Muscle layer of colon (tissue), 2 donors: ENCODE data around the gene NUP93.

Experiments
- H3K27ac ChIP-seq: one replicate; pipeline ENCODE4 v1.7.0; 2013; ENCODE audit warnings: low read depth, mild to moderate bottlenecking, low read length, moderate library complexity
- H3K27me3 ChIP-seq, 2 donors: one replicate each; pipeline ENCODE4 v1.7.0; 2013; ENCODE audit warnings: low read length in 2 of 2, mild to moderate bottlenecking in 2 of 2; ENCODE audit not compliant: insufficient read depth in 2 of 2, control insufficient read depth in 1 of 2
- H3K36me3 ChIP-seq: one replicate; pipeline ENCODE4 v1.7.0; 2013; ENCODE audit warnings: mild to moderate bottlenecking, low read length; ENCODE audit not compliant: insufficient read depth
- H3K4me1 ChIP-seq: one replicate; pipeline ENCODE4 v1.7.0; 2013; ENCODE audit warnings: mild to moderate bottlenecking, low read length; ENCODE audit not compliant: insufficient read depth
- H3K4me3 ChIP-seq, 2 donors: one replicate each; pipeline ENCODE4 v1.7.0; 2013; ENCODE audit warnings: low read length in 2 of 2, low read depth in 1 of 2, mild to moderate bottlenecking in 1 of 2, moderate library complexity in 1 of 2
- H3K9ac ChIP-seq: one replicate; pipeline ENCODE4 v1.7.0; 2013; ENCODE audit warnings: low read length
- H3K9me3 ChIP-seq: one replicate; pipeline ENCODE4 v1.7.0; 2013; ENCODE audit warnings: mild to moderate bottlenecking, low read length
- donor health status: abdominal sarcoma.
- donor health status: Adenocarcinoma of cecum.

NUP93 gene

DNA sequence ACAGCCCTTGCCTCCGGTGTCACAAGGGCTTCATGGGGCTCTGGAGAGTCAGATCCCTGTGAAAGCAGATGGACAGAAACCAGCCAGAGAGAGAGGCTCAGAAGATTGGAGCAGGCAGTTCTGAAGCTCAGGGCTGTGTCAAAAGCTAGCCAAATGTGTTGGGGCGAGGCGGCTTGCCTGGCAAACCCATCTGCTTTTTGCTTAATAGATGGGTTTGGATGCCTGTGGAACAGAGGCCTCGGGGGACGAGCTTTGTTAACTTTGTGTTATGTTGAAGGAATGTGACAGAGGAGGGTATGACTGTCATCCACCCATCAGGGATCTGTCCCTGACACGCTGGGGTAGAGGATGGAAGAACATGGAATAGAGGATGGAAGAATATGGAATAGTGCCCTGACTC lies 114.1 kb downstream of the NUP93 start:
- no peak overlapping the region for H3K4me3 ChIP-seq
- H3K27ac ChIP-seq, result no peak overlapping the region
- peaks cover 31% of the 10 kb centered on the region for H3K36me3 ChIP-seq
- H3K9ac ChIP-seq, result no peak overlapping the region
- no peaks in the 10 kb centered on the region for H3K9me3 ChIP-seq
- H3K4me1 ChIP-seq, result peaks cover 10% of the 10 kb centered on the region
- H3K27me3 ChIP-seq, result no peaks in the 10 kb centered on the region

DNA sequence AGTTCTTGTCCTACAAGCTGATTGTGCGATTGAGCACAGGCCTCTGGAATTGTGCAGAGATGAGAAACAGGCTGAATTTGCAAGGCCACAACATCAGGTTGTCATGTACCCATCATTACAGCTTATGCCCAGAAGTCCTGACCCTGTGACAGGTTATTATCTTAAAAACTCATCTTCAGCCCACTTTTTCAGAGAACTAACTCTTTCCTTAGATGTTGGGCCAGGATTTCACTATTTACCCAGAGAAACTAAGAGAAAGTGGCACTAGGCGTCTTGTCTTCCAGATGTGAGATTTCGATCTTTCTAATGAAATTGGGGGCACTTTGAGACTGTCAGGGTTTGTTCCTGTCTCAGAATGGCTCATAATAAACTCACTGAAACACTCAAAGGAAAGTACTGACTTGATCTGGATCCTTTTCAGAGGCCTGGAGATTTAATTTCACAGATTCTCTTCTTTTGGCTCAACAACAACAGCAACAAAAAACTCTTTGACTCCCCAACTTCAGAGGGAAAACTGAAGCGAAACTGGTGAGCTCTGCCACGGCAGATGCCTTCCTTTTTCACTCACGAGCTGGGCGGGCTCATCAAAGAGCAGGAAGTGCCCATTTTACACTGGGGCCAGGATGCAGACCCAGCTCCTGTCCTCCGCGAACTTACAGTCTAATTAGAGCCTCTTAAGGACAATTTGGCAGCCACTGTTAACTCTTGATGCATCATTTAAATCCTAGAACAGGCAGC lies 117.4 kb downstream of the NUP93 start:
- no peak overlapping the region for H3K4me3 ChIP-seq
- H3K36me3 ChIP-seq, result peaks cover 16% of the 10 kb centered on the region
- no peaks in the 10 kb centered on the region for H3K9me3 ChIP-seq
- H3K9ac ChIP-seq, result no peak overlapping the region
- no peaks in the 10 kb centered on the region for H3K27me3 ChIP-seq
- H3K27ac ChIP-seq, result no peak overlapping the region
- H3K4me1 ChIP-seq, result peaks cover 10% of the 10 kb centered on the region

DNA sequence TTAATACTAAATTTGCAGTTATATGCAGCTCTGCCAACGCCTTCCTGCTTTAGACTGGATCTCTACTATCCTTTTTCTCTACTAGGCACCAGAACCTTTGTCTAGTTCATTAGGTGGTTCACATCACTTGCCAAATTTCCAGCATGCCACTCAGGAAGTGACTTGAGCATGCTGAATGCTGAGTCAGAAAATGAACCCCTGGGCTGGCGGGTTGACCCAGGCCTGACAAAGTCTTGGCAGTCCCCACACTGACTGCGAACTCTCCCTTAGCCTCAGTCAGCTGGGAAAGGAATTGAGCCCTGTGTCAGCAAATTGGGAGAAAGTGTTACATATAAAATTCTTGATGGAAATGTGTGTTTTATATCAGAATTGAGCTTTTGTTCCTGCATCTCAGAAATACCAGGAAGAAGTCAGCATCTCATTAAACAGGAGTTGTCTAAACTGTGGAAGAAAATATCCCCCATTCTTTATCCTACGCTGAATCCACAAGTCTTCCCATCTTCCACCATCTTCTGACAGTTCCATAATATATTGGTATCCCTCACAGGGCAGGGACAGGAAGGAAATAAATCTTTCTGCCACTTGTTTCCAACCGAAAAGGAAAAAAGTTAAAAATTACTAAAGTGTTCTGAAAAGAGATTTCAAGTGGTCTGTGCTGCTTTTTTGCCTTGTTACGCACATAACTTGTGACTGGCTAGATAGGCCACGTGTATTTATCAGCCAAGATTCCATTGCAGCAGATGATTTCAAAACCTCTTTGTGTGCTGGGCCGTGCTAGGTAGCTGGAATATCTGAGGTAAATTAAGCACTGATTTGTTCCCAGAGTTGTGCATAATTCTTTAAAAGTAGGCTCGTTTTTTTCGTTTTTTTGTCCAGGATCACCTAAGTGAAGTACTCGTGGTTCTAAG lies 118.4 kb downstream of the NUP93 start:
- Histone ChIP-seq H3K27ac (no peak overlapping the region), H3K4me3 (no peak overlapping the region)

DNA sequence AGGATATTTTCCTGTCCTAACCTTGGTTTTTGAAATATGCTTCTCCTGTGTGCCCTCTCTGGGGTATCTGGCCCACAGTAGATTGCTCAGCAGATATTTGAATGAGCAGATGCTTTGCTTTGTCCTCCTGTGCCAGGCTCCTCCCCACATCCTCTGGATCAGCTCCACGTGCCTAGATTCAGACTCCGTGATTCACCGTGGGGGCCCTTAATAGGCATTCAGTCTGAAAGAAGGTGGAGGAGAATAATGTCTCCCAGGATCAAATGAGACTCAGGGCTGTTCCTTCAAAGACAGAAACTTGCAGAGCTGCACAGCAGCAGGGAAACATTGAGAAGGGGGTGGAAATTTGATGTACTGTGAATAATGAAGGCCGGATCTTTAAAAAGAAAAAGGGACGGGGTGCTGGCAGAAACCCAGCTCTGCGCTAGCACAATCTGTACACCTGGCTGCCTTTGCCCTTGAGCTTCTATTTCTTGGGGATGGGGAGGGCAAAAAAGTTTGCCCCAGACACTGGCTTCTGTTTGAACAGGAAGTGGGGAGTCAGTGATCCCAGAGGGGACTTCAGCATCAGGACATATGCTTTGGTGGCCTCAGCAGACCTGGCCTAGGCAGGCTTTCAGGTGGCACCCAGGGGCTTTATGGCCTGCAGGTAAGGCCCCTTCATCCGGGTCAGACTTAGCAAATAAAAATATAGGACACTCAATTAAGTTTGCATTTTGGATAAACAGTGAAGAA lies 119.2 kb downstream of the NUP93 start:
- Histone ChIP-seq H3K4me1 (peaks cover 10% of the 10 kb centered on the region), H3K27me3 (no peaks in the 10 kb centered on the region), H3K9ac (no peak overlapping the region), H3K9me3 (no peaks in the 10 kb centered on the region), H3K4me3 (no peak overlapping the region), H3K36me3 (peaks cover 3% of the 10 kb centered on the region), H3K27ac (no peak overlapping the region)

More for the DNA sequence above, 118.4 kb downstream of the NUP93 start:
- H3K9me3 ChIP-seq, result no peaks in the 10 kb centered on the region
- H3K36me3 ChIP-seq, result peaks cover 7% of the 10 kb centered on the region
- no peak overlapping the region for H3K9ac ChIP-seq
- H3K27me3 ChIP-seq, result no peaks in the 10 kb centered on the region
- peaks cover 10% of the 10 kb centered on the region for H3K4me1 ChIP-seq

DNA sequence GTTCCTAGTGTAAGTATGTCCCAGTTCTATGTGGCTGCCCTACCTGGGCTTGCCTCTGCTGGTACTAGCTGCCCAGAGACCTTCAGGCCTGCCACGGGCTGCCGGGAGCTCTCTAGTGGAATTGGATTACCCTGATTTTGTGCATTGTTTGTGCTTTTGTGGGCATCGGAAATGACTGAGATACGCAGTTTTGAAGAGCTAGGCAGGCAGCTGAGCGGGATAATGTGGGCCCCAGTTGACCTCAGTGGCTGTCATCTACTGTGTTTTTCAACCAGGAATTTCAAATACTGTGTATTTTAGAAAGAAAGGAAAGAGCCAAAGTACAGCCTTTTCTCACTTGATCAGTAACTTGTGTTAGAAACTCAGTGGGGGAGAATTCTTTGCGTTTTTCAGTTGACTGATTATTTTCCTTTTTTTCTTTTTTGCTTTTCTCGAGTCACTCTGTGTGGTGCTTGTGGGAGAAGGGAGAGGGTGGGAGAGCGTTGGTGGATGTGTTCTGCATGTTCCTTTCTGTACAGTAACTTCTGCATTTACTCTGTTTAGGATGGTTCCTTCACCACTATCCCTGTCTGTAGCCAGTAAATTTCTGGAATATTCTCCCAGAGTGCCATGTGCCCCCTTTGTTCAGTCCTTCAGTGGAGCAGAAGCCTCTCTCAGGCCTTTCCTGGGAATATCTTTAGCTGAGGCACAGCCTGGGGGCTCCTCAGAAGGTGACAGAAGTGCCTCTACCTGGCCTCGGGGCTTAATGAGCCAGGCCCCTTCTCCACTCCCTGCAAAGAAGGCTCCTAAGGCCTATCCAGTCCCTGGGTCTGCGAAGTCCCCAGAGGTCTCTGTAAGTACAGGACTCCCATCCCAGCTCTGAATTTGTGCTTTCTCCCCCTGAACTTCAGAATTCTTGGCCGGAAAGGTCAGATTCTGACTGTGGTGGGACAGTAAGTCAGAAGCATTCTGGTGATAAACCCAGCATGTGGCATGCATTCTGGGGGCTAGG lies 120.1 kb downstream of the NUP93 start:
- Histone ChIP-seq H3K9me3 (no peaks in the 10 kb centered on the region), H3K4me1 (peaks cover 10% of the 10 kb centered on the region), H3K9ac (no peak overlapping the region), H3K27ac (no peak overlapping the region), H3K4me3 (no peak overlapping the region), H3K36me3 (no peaks in the 10 kb centered on the region), H3K27me3 (no peaks in the 10 kb centered on the region)

DNA sequence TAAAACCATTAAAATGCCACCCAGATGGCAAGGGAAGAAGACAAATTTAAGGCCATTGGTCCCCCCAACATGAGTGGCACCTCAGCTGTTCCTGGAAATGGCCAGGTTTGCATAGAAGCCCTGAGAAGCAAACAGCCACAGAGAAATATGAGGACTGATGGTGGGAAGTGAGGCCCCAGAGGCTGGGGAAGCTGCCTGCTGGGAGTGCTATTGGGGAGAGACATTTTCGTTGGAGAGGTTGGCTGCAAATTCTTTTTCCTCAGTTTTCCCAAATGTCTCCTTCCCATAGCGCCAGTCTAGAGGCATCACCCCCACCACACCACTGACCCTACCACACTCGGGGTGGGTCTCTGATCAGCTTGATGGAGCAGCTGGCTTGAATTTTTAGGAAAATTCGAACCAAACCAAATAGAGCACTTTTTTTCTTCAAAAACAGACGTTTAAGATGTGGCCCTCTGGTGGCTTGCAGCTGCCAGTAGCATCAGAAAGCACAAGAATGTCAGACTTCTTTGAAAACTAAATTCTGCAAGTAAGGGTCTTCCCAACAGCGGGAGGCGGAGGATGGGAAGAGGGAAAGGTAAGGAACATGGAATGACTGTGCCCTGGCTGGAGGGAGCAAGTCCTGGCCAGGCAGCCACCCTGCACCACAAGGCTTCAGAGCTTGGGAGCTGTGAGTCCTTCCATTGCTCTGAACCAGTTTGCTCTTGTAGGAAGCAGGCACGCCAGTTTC lies 121.9 kb downstream of the NUP93 start:
- no peaks in the 10 kb centered on the region for H3K36me3 ChIP-seq
- no peaks in the 10 kb centered on the region for H3K9me3 ChIP-seq
- no peak overlapping the region for H3K9ac ChIP-seq
- no peak overlapping the region for H3K4me3 ChIP-seq
- peaks cover 10% of the 10 kb centered on the region for H3K4me1 ChIP-seq
- H3K27me3 ChIP-seq, result no peaks in the 10 kb centered on the region
- H3K27ac ChIP-seq, result no peak overlapping the region

DNA sequence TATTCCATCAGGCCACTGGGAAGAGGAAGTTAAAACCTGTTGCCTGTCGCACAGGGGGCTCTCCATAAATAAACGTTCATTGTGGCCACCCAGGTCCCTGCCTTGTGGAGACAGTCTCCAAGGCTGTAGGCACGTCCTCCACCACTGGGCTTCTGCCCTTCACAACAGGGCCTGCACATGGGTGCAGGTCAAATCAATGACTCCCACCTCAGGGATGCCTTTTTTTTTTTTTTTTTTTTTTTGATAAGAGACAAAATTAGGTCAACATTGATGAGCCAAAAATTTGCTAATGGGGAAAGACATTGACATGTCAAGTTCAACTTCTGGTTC lies 122.4 kb downstream of the NUP93 start:
- Histone ChIP-seq H3K27me3 (no peaks in the 10 kb centered on the region), H3K9me3 (no peaks in the 10 kb centered on the region), H3K4me3 (no peak overlapping the region), H3K9ac (no peak overlapping the region), H3K36me3 (no peaks in the 10 kb centered on the region), H3K4me1 (peaks cover 10% of the 10 kb centered on the region), H3K27ac (no peak overlapping the region)

DNA sequence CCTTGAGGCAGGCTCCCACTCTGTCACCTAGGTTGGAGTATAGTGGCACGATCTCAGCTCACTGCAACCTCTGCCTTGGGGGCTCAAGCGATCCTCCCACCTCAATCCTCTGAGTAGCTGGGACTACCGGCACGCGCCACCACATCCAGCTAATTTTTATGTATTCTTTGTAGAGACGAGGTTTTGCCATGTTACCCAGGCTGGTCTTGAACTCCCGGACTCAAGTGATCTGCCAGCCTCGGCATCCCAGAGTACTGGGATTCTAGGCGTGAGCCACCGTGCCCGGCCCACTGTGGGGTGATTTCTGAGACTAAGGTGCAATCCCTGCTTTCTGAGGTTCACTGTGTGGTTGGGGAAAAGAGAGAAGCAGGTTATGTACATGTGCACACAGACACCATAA lies 123.0 kb downstream of the NUP93 start:
- no peaks in the 10 kb centered on the region for H3K27me3 ChIP-seq
- no peak overlapping the region for H3K9ac ChIP-seq
- no peaks in the 10 kb centered on the region for H3K9me3 ChIP-seq
- no peak overlapping the region for H3K27ac ChIP-seq
- no peaks in the 10 kb centered on the region for H3K36me3 ChIP-seq
- H3K4me3 ChIP-seq, result no peak overlapping the region
- H3K4me1 ChIP-seq, result peaks cover 10% of the 10 kb centered on the region

DNA sequence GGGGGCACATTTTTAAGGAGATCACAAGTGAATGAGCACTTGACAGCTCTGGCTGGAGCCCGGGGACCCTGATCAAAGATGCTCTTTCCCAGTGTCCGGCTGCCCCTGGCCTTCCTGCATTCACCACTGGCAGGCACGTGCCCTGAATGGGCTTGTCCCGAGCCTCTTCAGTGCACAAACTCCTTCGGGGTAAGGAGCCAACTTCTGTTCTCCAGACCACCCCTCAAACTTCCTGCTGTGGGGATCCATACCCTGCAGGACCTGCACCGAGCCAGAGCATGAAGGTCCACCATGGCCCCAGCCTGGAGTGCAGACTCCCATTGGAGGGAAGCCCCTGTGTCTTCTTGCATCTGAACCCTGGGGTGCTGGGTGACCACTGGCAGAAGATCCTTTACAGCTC lies 125.3 kb downstream of the NUP93 start:
- Histone ChIP-seq H3K9ac (no peak overlapping the region), H3K4me1 (no peaks in the 10 kb centered on the region), H3K36me3 (no peaks in the 10 kb centered on the region), H3K27ac (no peak overlapping the region), H3K9me3 (no peaks in the 10 kb centered on the region), H3K4me3 (no peak overlapping the region), H3K27me3 (no peaks in the 10 kb centered on the region)

DNA sequence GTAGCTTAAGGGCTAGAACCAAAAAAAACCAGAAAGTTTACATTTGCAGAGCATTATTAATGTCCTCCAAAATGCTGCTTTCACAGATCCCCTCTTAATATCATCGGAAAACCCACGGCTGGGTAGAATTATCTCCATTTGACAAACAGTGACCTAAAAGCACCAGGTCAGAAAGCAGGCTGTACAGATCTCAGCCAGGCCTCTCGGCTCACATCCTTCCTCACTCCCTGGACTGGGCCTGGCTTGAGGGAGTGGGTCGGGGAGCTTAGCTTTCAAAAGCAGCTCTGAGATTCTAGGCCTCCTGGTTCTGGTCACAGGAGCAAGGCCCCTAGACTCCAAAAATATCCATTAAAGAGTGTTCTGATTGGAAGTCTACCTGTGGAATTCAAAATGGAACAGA lies 126.0 kb downstream of the NUP93 start:
- H3K4me1 ChIP-seq, result no peaks in the 10 kb centered on the region
- no peaks in the 10 kb centered on the region for H3K36me3 ChIP-seq
- H3K27ac ChIP-seq, result no peak overlapping the region
- no peaks in the 10 kb centered on the region for H3K9me3 ChIP-seq
- H3K9ac ChIP-seq, result no peak overlapping the region
- no peak overlapping the region for H3K4me3 ChIP-seq
- no peaks in the 10 kb centered on the region for H3K27me3 ChIP-seq
